IMR-90 (cell line): Measurements from ENCODE around the gene MINDY2. TPM values are rescaled to one million over a fixed set of nuclear protein-coding genes. Genes with fewer than 3 reads are reported as not detected.

Experiments
- ATAC-seq: fragments of 200-7000 bp; cut with Tn5 transposase; 2 replicates; pipeline ENCODE4 v1.9.1; 2020; ENCODE audit warnings: low read depth, mild to moderate bottlenecking, moderate library complexity
- BruUV-seq: library from RNA; stranded (reverse); fragments of 400-500 nt; replicated peaks from 2 replicates; lab custom pipeline; 2021; lab: Mats Ljungman, UMichigan
- CTCF ChIA-PET: fragments of 300-600 bp; formaldehyde crosslinking; extraction: SDS; loops from one replicate; lab custom pipeline; 2021; ENCODE audit warnings: antibody characterized with exemption; lab: Yijun Ruan, JAX
- POLR2A ChIA-PET: fragments of 300-600 bp; sonication (Branson Sonifier 250); formaldehyde crosslinking; loops from one replicate; lab custom pipeline; 2022; ENCODE audit warnings: antibody characterized with exemption; ENCODE audit not compliant: unreplicated experiment; lab: Charles Lee
- DNase-seq: peaks from one replicate; pipeline ENCODE4 v3.0.0; 2013
- H2AFZ ChIP-seq: replicated peaks from 2 replicates; pipeline ENCODE3; 2013; ENCODE audit warnings: low read length, mild to moderate bottlenecking; ENCODE audit not compliant: poor library complexity
- H2AK5ac ChIP-seq: 2 replicates; pipeline ENCODE4 v1.6.1; 2013; ENCODE audit warnings: low read depth, low read length, inconsistent platforms
- H2AK9ac ChIP-seq: replicated peaks from 2 replicates; pipeline ENCODE3; 2013; ENCODE audit warnings: mild to moderate bottlenecking, low read depth, low read length, moderate library complexity; ENCODE audit not compliant: poor library complexity
- H2BK120ac ChIP-seq: 2 replicates; pipeline ENCODE4 v1.6.1; 2013; ENCODE audit warnings: low read depth, low read length, inconsistent platforms
- H2BK15ac ChIP-seq: 3 replicates; pipeline ENCODE4 v1.6.1; 2013; ENCODE audit warnings: low read depth, low read length, inconsistent platforms
- H2BK20ac ChIP-seq: 2 replicates; pipeline ENCODE4 v1.6.1; 2013; ENCODE audit warnings: low read depth, mild to moderate bottlenecking, inconsistent platforms, low read length, moderate library complexity
- H2BK5ac ChIP-seq: 2 replicates; pipeline ENCODE4 v1.6.1; 2013; ENCODE audit warnings: mild to moderate bottlenecking, low read depth, low read length, inconsistent platforms; ENCODE audit not compliant: poor library complexity, severe bottlenecking
- H3K14ac ChIP-seq: replicated peaks from 2 replicates; pipeline ENCODE4 v1.6.1; 2013; ENCODE audit warnings: low read depth, low read length, inconsistent platforms
- H3K18ac ChIP-seq: 2 replicates; pipeline ENCODE4 v1.6.1; 2013; ENCODE audit warnings: low read depth, low read length, control low read depth
- H3K23ac ChIP-seq: 2 replicates; pipeline ENCODE4 v1.6.1; 2013; ENCODE audit warnings: low read depth, low read length, inconsistent platforms
- H3K27ac ChIP-seq: 2 replicates; pipeline ENCODE4 v1.5.1; 2013; ENCODE audit warnings: mild to moderate bottlenecking, control low read depth, low read length; ENCODE audit not compliant: insufficient read depth
- H3K27me3 ChIP-seq: 2 replicates; pipeline ENCODE4 v1.6.1; 2013; ENCODE audit warnings: low read length; ENCODE audit not compliant: control insufficient read depth, insufficient read depth
- H3K36me3 ChIP-seq: 2 replicates; pipeline ENCODE4 v1.6.1; 2013; ENCODE audit warnings: low read length, mixed read lengths; ENCODE audit not compliant: control insufficient read depth, insufficient read depth
- H3K4ac ChIP-seq: 2 replicates; pipeline ENCODE4 v1.6.1; 2013; ENCODE audit warnings: low read depth, low read length, inconsistent platforms
- H3K4me1 ChIP-seq: 2 replicates; pipeline ENCODE4 v1.6.1; 2013; ENCODE audit warnings: low read length, mixed read lengths; ENCODE audit not compliant: control insufficient read depth, insufficient read depth
- H3K4me2 ChIP-seq: 2 replicates; pipeline ENCODE4 v1.6.1; 2013; ENCODE audit warnings: low read depth, mild to moderate bottlenecking, control low read depth, low read length, moderate library complexity
- H3K4me3 ChIP-seq: 2 replicates; pipeline ENCODE4 v1.5.1; 2013; ENCODE audit warnings: low read depth, mild to moderate bottlenecking, control low read depth, low read length, moderate library complexity; ENCODE audit not compliant: insufficient read depth
- H3K56ac ChIP-seq: 2 replicates; pipeline ENCODE4 v1.6.1; 2013; ENCODE audit warnings: low read length, inconsistent platforms; ENCODE audit not compliant: insufficient read depth; ENCODE audit errors: extremely low read depth
- H3K79me1 ChIP-seq, 2 experiments: 2 replicates each; pipeline ENCODE4 v1.6.1; 2013; ENCODE audit warnings: low read length in 2 of 2, inconsistent platforms in 1 of 2, low read depth in 1 of 2
- H3K9ac ChIP-seq: 2 replicates; pipeline ENCODE4 v1.6.1; 2013; ENCODE audit warnings: low read depth, low read length, control low read depth
- H3K9me1 ChIP-seq: 2 replicates; pipeline ENCODE4 v1.6.1; 2013; ENCODE audit warnings: low read length, inconsistent platforms; ENCODE audit not compliant: insufficient read depth
- H3K9me3 ChIP-seq: 2 replicates; pipeline ENCODE4 v1.6.1; 2013; ENCODE audit warnings: low read length; ENCODE audit not compliant: control insufficient read depth, insufficient read depth
- H4K20me1 ChIP-seq: 2 replicates; pipeline ENCODE4 v1.6.1; 2013; ENCODE audit warnings: low read length, inconsistent platforms; ENCODE audit not compliant: insufficient read depth
- H4K5ac ChIP-seq: 2 replicates; pipeline ENCODE4 v1.6.1; 2013; ENCODE audit warnings: mild to moderate bottlenecking, low read depth, low read length, control low read depth
- H4K8ac ChIP-seq, 2 experiments: 2 replicates each; pipeline ENCODE4 v1.6.1; 2013; ENCODE audit warnings: low read depth in 2 of 2, low read length in 2 of 2, control low read depth in 1 of 2, inconsistent platforms in 1 of 2
- H4K91ac ChIP-seq: 2 replicates; pipeline ENCODE4 v1.6.1; 2013; ENCODE audit warnings: low read depth, low read length, inconsistent platforms; ENCODE audit not compliant: insufficient read depth
- BHLHE40 ChIP-seq: fragments of 150-350 bp; IDR thresholded peaks from 2 replicates; pipeline ENCODE4 v1.6.1; 2016; ENCODE audit warnings: mild to moderate bottlenecking, low read depth, low read length
- CEBPB ChIP-seq: IDR thresholded peaks from 2 replicates; pipeline ENCODE4 v1.6.1; 2012; ENCODE audit warnings: low read depth, low read length, improper control_type of control experiment
- CHD1 ChIP-seq: IDR thresholded peaks from 2 replicates; pipeline ENCODE4 v1.6.1; 2012; ENCODE audit warnings: low read depth, low read length, improper control_type of control experiment
- FOS ChIP-seq: fragments of 150-350 bp; IDR thresholded peaks from 2 replicates; pipeline ENCODE4 v1.6.1; 2016; ENCODE audit warnings: low read depth, low read length
- MAFK ChIP-seq: IDR thresholded peaks from 2 replicates; pipeline ENCODE4 v1.6.1; 2012; ENCODE audit warnings: low read depth, low read length, improper control_type of control experiment
- MAZ ChIP-seq: IDR thresholded peaks from 2 replicates; pipeline ENCODE4 v1.6.1; 2012; ENCODE audit warnings: low read depth, mild to moderate bottlenecking, low read length, improper control_type of control experiment, moderate library complexity, borderline replicate concordance
- MXI1 ChIP-seq: IDR thresholded peaks from 2 replicates; pipeline ENCODE4 v1.6.1; 2012; ENCODE audit warnings: low read depth, mild to moderate bottlenecking, low read length, moderate library complexity, borderline replicate concordance
- NFE2L2 ChIP-seq: fragments of 150-350 bp; IDR thresholded peaks from 2 replicates; pipeline ENCODE4 v1.6.1; 2016; ENCODE audit warnings: low read depth, mild to moderate bottlenecking, low read length
- POLR2A ChIP-seq: IDR thresholded peaks from 2 replicates; pipeline ENCODE4 v1.6.1; 2012; ENCODE audit warnings: mild to moderate bottlenecking, low read depth, low read length
- RAD21 ChIP-seq: IDR thresholded peaks from 2 replicates; pipeline ENCODE4 v1.6.1; 2012; ENCODE audit warnings: low read length, improper control_type of control experiment
- RCOR1 ChIP-seq: IDR thresholded peaks from 2 replicates; pipeline ENCODE4 v1.6.1; 2012; ENCODE audit warnings: mild to moderate bottlenecking, low read length, improper control_type of control experiment; ENCODE audit not compliant: insufficient replicate concordance
- RFX5 ChIP-seq: IDR thresholded peaks from 2 replicates; pipeline ENCODE4 v1.8.0; 2012; ENCODE audit warnings: low read depth, mild to moderate bottlenecking, low read length, moderate library complexity
- SMC3 ChIP-seq: fragments of 150-350 bp; IDR thresholded peaks from 2 replicates; pipeline ENCODE4 v1.6.1; 2016; ENCODE audit warnings: low read depth, mild to moderate bottlenecking, antibody characterized with exemption, low read length, moderate library complexity
- WGBS, 2 experiments: methylation state at CpG; one replicate each; pipeline versions ENCODE4 v1.1.5 to v1.1.7; 2013; ENCODE audit warnings: missing lambda C conversion rate in 2 of 2; ENCODE audit not compliant: insufficient read length in 1 of 2; ENCODE audit errors: extremely low coverage in 2 of 2; 5-methylcytosine and 5-hydroxymethylcytosine counted together
- dilution Hi-C: fragments of 300-500 bp; cut with HindIII; formaldehyde crosslinking; loops from one replicate; pipeline ENCODE4 v1.14.3; 2018; ENCODE audit warnings: low sequenced_read_pairs; ENCODE audit not compliant: unreplicated experiment
- in situ Hi-C: fragments of 300-500 bp; cut with MboI; formaldehyde crosslinking; loops from 3 replicates; pipeline ENCODE4 v1.14.3; 2019; ENCODE audit warnings: low sequenced_read_pairs, inconsistent platforms, mixed read lengths
- intact Hi-C: fragments of 100-400 bp; cut with micrococcal nuclease; formaldehyde crosslinking; loops from 2 replicates; pipeline ENCODE4 v1.10.0; 2022
- polyA plus RNA-seq, 3 experiments: library from polyadenylated mRNA; depleted of rRNA; stranded (reverse); fragments of >200 nt; gene quantifications; 2 replicates each; pipeline ENCODE4 v1.2.3, GENCODE V29; 2012; ENCODE audit warnings: low replicate concordance in 1 of 3
- total RNA-seq: library from RNA; depleted of rRNA; stranded (reverse); fragments of >200 nt; gene quantifications from 2 replicates; pipeline ENCODE4 v1.2.3, GENCODE V29; 2012
- TF ChIP-seq, protein P1 (sequence below): fragments of 150-350 bp; IDR thresholded peaks from 2 replicates; pipeline ENCODE4 v1.6.1; 2016; ENCODE audit warnings: low read depth, mild to moderate bottlenecking, low read length, moderate library complexity, borderline replicate concordance
- TF ChIP-seq, protein P2 (sequence below): fragments of 150-350 bp; IDR thresholded peaks from 2 replicates; pipeline ENCODE4 v1.6.1; 2017; ENCODE audit warnings: mild to moderate bottlenecking, antibody characterized with exemption, low read length, low read depth

MINDY2 gene
- total and polyA plus RNA-seq, 2 of the 4 experiments (the other 2 are of a cell fraction) = 4.0 to 9.3 TPM

DNA sequence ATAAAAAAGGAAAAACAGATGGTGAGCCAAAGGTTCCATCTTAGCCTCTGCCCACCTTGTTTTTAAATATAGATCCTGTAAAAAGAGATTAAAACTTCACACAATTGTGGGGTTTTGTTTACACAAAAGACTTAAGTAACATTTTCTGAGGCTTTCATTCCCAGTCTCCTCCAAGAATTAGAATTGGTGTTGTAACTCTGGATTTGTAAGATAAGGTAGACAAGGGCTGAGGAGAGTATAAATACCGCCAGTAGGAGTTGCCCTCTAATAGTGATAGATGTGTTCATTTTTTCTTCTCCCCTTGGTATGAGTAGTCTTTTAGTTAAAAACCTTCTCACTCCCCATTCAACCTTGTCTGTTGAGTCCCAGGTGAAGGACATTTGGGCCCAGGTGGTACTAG lies 8.5 kb downstream of the MINDY2 start:
- H3K79me1 ChIP-seq = peaks cover 27 to 55% of the 10 kb centered on the region in 2 experiments
- H3K18ac ChIP-seq = no peak overlapping the region
- intact Hi-C loops = no loop called here
- H4K5ac ChIP-seq = no peak overlapping the region
- H3K27me3 ChIP-seq = no peaks in the 10 kb centered on the region
- H2AK5ac ChIP-seq = no peak overlapping the region
- H3K4me3 ChIP-seq = no peak overlapping the region
- H3K56ac ChIP-seq = no peak overlapping the region
- H3K23ac ChIP-seq = no peak overlapping the region
- peaks cover 30% of the 10 kb centered on the region for H4K20me1 ChIP-seq
- dilution Hi-C loops = no loop called here
- H3K27ac ChIP-seq = no peak overlapping the region
- no peak for TF ChIP-seq SMC3
- no peak for TF ChIP-seq POLR2A
- no peak for TF ChIP-seq CEBPB
- no peak for TF ChIP-seq BHLHE40
- TF ChIP-seq CHD1 = no peak
- TF ChIP-seq, protein P1, sequence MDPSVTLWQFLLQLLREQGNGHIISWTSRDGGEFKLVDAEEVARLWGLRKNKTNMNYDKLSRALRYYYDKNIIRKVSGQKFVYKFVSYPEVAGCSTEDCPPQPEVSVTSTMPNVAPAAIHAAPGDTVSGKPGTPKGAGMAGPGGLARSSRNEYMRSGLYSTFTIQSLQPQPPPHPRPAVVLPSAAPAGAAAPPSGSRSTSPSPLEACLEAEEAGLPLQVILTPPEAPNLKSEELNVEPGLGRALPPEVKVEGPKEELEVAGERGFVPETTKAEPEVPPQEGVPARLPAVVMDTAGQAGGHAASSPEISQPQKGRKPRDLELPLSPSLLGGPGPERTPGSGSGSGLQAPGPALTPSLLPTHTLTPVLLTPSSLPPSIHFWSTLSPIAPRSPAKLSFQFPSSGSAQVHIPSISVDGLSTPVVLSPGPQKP = no peak
- TF ChIP-seq MXI1 = no peak
- no peak for TF ChIP-seq RFX5
- no peak for TF ChIP-seq NFE2L2
- no peak for TF ChIP-seq MAZ
- TF ChIP-seq RAD21 = no peak
- TF ChIP-seq, protein P2, sequence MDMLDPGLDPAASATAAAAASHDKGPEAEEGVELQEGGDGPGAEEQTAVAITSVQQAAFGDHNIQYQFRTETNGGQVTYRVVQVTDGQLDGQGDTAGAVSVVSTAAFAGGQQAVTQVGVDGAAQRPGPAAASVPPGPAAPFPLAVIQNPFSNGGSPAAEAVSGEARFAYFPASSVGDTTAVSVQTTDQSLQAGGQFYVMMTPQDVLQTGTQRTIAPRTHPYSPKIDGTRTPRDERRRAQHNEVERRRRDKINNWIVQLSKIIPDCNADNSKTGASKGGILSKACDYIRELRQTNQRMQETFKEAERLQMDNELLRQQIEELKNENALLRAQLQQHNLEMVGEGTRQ = no peak
- no peak for TF ChIP-seq MAFK
- no peak for TF ChIP-seq FOS
- TF ChIP-seq RCOR1 = no peak
- H2BK20ac ChIP-seq = no peak overlapping the region
- no peak overlapping the region for H4K8ac ChIP-seq
- H2AK9ac ChIP-seq = no peak overlapping the region
- no peak for DNase-seq
- ATAC-seq = no peak
- CTCF ChIA-PET = no interaction called here
- H2AFZ ChIP-seq = no peak overlapping the region
- H3K14ac ChIP-seq = no peak overlapping the region
- peaks cover 1% of the 10 kb centered on the region; the same call in 1 of the 2 replicates for H3K36me3 ChIP-seq
- H3K4me1 ChIP-seq = peaks cover 3% of the 10 kb centered on the region; the same call in 1 of the 2 replicates
- no peak overlapping the region for H2BK5ac ChIP-seq
- no peak overlapping the region for H3K4me2 ChIP-seq
- no peak overlapping the region for H2BK15ac ChIP-seq
- POLR2A ChIA-PET = no interaction called here
- no peak overlapping the region for H3K9ac ChIP-seq
- no peak overlapping the region for H3K4ac ChIP-seq
- no peak overlapping the region for H2BK120ac ChIP-seq
- WGBS, 2 experiments = no CpG with 5 or more reads among the region's 1 CpG
- BruUV-seq = no TSS peak
- H4K91ac ChIP-seq = no peak overlapping the region
- H3K9me3 ChIP-seq = no peaks in the 10 kb centered on the region
- peaks cover 3% of the 10 kb centered on the region; the same call in 1 of the 2 replicates for H3K9me1 ChIP-seq
- in situ Hi-C loops = no loop called here
